SK-N-SH (cell line): ENCODE data around the gene HOMER2. TPM values are rescaled to one million over a fixed set of nuclear protein-coding genes. Genes with fewer than 3 reads are reported as not detected.

Experiments
- CTCF ChIA-PET: fragments of 300-600, 350-600 bp; formaldehyde crosslinking; extraction: SDS; loops from one replicate; lab custom pipeline; 2021; lab: Yijun Ruan, JAX
- POLR2A ChIA-PET: fragments of 350-600 bp; sonication (Branson Sonifier 250); formaldehyde crosslinking; extraction: SDS; loops from one replicate; lab custom pipeline; 2020; ENCODE audit warnings: antibody characterized with exemption, inconsistent platforms; lab: Yijun Ruan, JAX
- DNase-seq: peaks from one replicate; pipeline ENCODE4 v3.0.0; 2012
- H2AFZ ChIP-seq: fragments of 200-600 bp; sonication (generic); 2 replicates; pipeline ENCODE4 v1.8.1; 2016; ENCODE audit warnings: antibody characterized with exemption, mild to moderate bottlenecking, low read depth
- H3F3A ChIP-seq: fragments of 200-600 bp; sonication (generic); replicated peaks from 2 replicates; pipeline ENCODE3; 2016; ENCODE audit warnings: antibody characterized with exemption, mild to moderate bottlenecking; ENCODE audit not compliant: insufficient read depth
- H3K27ac ChIP-seq, 2 experiments: fragments of 200-500 bp in 1 of 2; fragments of 200-600 bp in 1 of 2; sonication (Bioruptor generic) in 1 of 2; sonication (generic), shearing (Covaris generic) in 1 of 2; 2 replicates each; pipeline versions ENCODE4 v1.5.1 to v1.6.1; 2014 to 2016; ENCODE audit warnings: low read depth in 2 of 2, inconsistent platforms in 1 of 2, low read length in 1 of 2, mild to moderate bottlenecking in 1 of 2, mixed read lengths in 1 of 2
- H3K27me3 ChIP-seq: fragments of 200-600 bp; sonication (generic), shearing (Covaris generic); 2 replicates; pipeline ENCODE4 v1.6.1; 2016; ENCODE audit warnings: mixed run types; ENCODE audit not compliant: insufficient read depth
- H3K36me3 ChIP-seq, 2 experiments: fragments of 200-500 bp in 1 of 2; fragments of 200-600 bp in 1 of 2; sonication (Bioruptor generic) in 1 of 2; sonication (generic) in 1 of 2; replicated peaks in 1 of 2; 2 replicates each; pipeline versions ENCODE3 to v1.5.1; 2014 to 2016; ENCODE audit warnings: low read length in 1 of 2, mild to moderate bottlenecking in 1 of 2; ENCODE audit not compliant: insufficient read depth in 2 of 2, control insufficient read depth in 1 of 2
- H3K4me1 ChIP-seq, 2 experiments: fragments of 200-500 bp in 1 of 2; fragments of 200-600 bp in 1 of 2; sonication (Bioruptor generic) in 1 of 2; sonication (generic), shearing (Covaris generic) in 1 of 2; 2 replicates each; pipeline versions ENCODE4 v1.5.1 to v1.6.1; 2014 to 2016; ENCODE audit warnings: low read depth in 1 of 2, low read length in 1 of 2, mixed run types in 1 of 2; ENCODE audit not compliant: insufficient read depth in 2 of 2, control insufficient read depth in 1 of 2
- H3K4me2 ChIP-seq: fragments of 200-600 bp; sonication (generic), shearing (Covaris generic); 2 replicates; pipeline ENCODE4 v1.6.1; 2017; ENCODE audit warnings: mixed run types
- H3K4me3 ChIP-seq, 2 experiments: fragments of 200-500 bp in 1 of 2; fragments of 200-600 bp in 1 of 2; sonication (Bioruptor generic) in 1 of 2; sonication (generic), shearing (Covaris generic) in 1 of 2; 2 replicates each; pipeline versions ENCODE4 v1.5.1 to v1.8.1; 2014 to 2016; ENCODE audit warnings: low read depth in 2 of 2, inconsistent platforms in 1 of 2, low read length in 1 of 2, mild to moderate bottlenecking in 1 of 2, mixed read lengths in 1 of 2, moderate library complexity in 1 of 2
- H3K79me2 ChIP-seq: fragments of 200-600 bp; sonication (generic); 2 replicates; pipeline ENCODE4 v1.8.1; 2017; ENCODE audit warnings: mild to moderate bottlenecking; ENCODE audit not compliant: insufficient read depth
- H3K9ac ChIP-seq: fragments of 200-600 bp; sonication (generic); 2 replicates; pipeline ENCODE4 v1.6.1; 2017; ENCODE audit warnings: mixed run types
- H3K9me2 ChIP-seq: fragments of 200-600 bp; sonication (generic); 2 replicates; pipeline ENCODE4 v1.6.1; 2017; ENCODE audit warnings: mixed run types
- H3K9me3 ChIP-seq: fragments of 200-600 bp; sonication (generic); 2 replicates; pipeline ENCODE4 v1.6.1; 2017; ENCODE audit warnings: mixed run types, mild to moderate bottlenecking, moderate library complexity
- H4K20me1 ChIP-seq: fragments of 200-600 bp; sonication (generic); 2 replicates; pipeline ENCODE4 v1.6.1; 2017; ENCODE audit warnings: mild to moderate bottlenecking, mixed run types; ENCODE audit not compliant: insufficient read depth
- CHD2 ChIP-seq: fragments of 150-350 bp; IDR thresholded peaks from 2 replicates; pipeline ENCODE4 v1.6.1; 2018; ENCODE audit warnings: low read length; ENCODE audit not compliant: partially characterized antibody
- CTCF ChIP-seq: fragments of 200-600 bp; sonication (generic); IDR thresholded peaks from 2 replicates; pipeline ENCODE4 v1.6.1; 2017; ENCODE audit warnings: antibody characterized with exemption, mild to moderate bottlenecking, moderate library complexity
- ELF1 ChIP-seq: IDR thresholded peaks from 2 replicates; pipeline ENCODE4 v1.4.0; 2012
- EP300 ChIP-seq, 2 experiments: IDR thresholded peaks; 2 replicates each; pipeline versions ENCODE4 v1.4.0 to v1.6.1; 2012; ENCODE audit warnings: borderline replicate concordance in 1 of 2, low read depth in 1 of 2, low read length in 1 of 2
- EZH2phosphoT487 ChIP-seq: fragments of 200-600 bp; sonication (generic); IDR thresholded peaks from 2 replicates; pipeline ENCODE4 v1.6.1; 2017; ENCODE audit warnings: low read depth, mixed run types, mild to moderate bottlenecking, antibody characterized with exemption, moderate library complexity, borderline replicate concordance
- FOSL2 ChIP-seq: IDR thresholded peaks from 2 replicates; pipeline ENCODE4 v1.4.0; 2012; ENCODE audit warnings: low read depth, mild to moderate bottlenecking, moderate library complexity, borderline replicate concordance
- FOXJ3 ChIP-seq: sonication (generic); formaldehyde crosslinking; IDR thresholded peaks from 2 replicates; pipeline ENCODE4 v1.5.1; 2020; ENCODE audit warnings: mild to moderate bottlenecking, missing genetic modification reagents
- FOXM1 ChIP-seq: IDR thresholded peaks from 2 replicates; pipeline ENCODE4 v1.4.0; 2012; ENCODE audit warnings: low read depth, mild to moderate bottlenecking
- IRF3 ChIP-seq: fragments of 150-350 bp; IDR thresholded peaks from 2 replicates; pipeline ENCODE4 v1.6.1; 2016; ENCODE audit warnings: mild to moderate bottlenecking, low read depth, low read length
- MEF2A ChIP-seq: IDR thresholded peaks from 2 replicates; pipeline ENCODE4 v1.4.0; 2012; ENCODE audit warnings: low read depth, borderline replicate concordance
- NFIC ChIP-seq: IDR thresholded peaks from 2 replicates; pipeline ENCODE4 v1.4.0; 2012; ENCODE audit warnings: borderline replicate concordance
- NRF1 ChIP-seq: IDR thresholded peaks from 2 replicates; pipeline ENCODE4 v1.6.1; 2012; ENCODE audit warnings: low read depth, mild to moderate bottlenecking, low read length
- REST ChIP-seq: IDR thresholded peaks from 2 replicates; pipeline ENCODE4 v1.6.1; 2012; ENCODE audit warnings: mild to moderate bottlenecking, low read depth, low read length, moderate library complexity
- RFX5 ChIP-seq: IDR thresholded peaks from 2 replicates; pipeline ENCODE4 v1.6.1; 2012; ENCODE audit warnings: mild to moderate bottlenecking, improper control_type of control experiment, low read length
- RXRA ChIP-seq: IDR thresholded peaks from 2 replicates; pipeline ENCODE4 v1.4.0; 2012; ENCODE audit warnings: low read depth, mild to moderate bottlenecking, borderline replicate concordance
- SIN3A ChIP-seq: IDR thresholded peaks from 2 replicates; pipeline ENCODE4 v1.6.1; 2012; ENCODE audit warnings: low read depth, mild to moderate bottlenecking, low read length, moderate library complexity, borderline replicate concordance
- SMC3 ChIP-seq: IDR thresholded peaks from 2 replicates; pipeline ENCODE4 v1.6.1; 2012; ENCODE audit warnings: low read depth, low read length, improper control_type of control experiment
- TAF1 ChIP-seq: IDR thresholded peaks from 2 replicates; pipeline ENCODE4 v1.6.1; 2012; ENCODE audit warnings: low read depth, mild to moderate bottlenecking, low read length, moderate library complexity, borderline replicate concordance
- TEAD4 ChIP-seq: IDR thresholded peaks from 2 replicates; pipeline ENCODE4 v1.4.0; 2012; ENCODE audit warnings: mild to moderate bottlenecking, borderline replicate concordance; ENCODE audit not compliant: insufficient read depth
- USF1 ChIP-seq: IDR thresholded peaks from 2 replicates; pipeline ENCODE4 v1.4.0; 2012; ENCODE audit warnings: low read depth, borderline replicate concordance
- YY1 ChIP-seq: IDR thresholded peaks from 2 replicates; pipeline ENCODE4 v1.4.0; 2012; ENCODE audit warnings: low read depth, mild to moderate bottlenecking
- WGBS: methylation state at CpG from one replicate; pipeline ENCODE4 v1.1.6; 2017; ENCODE audit warnings: low lambda C conversion rate; 5-methylcytosine and 5-hydroxymethylcytosine counted together
- polyA plus RNA-seq, 3 experiments: library from polyadenylated mRNA; depleted of rRNA; stranded (reverse); fragments of >200 nt; gene quantifications; 2 replicates each; pipeline ENCODE4 v1.2.3, GENCODE V29; 2012
- TF ChIP-seq, protein P1 (sequence below): IDR thresholded peaks from 2 replicates; pipeline ENCODE4; 2012

Gene HOMER2
- polyA plus RNA-seq, 1 of the 3 experiments (the other 2 are of a cell fraction) = 7.3 TPM

DNA sequence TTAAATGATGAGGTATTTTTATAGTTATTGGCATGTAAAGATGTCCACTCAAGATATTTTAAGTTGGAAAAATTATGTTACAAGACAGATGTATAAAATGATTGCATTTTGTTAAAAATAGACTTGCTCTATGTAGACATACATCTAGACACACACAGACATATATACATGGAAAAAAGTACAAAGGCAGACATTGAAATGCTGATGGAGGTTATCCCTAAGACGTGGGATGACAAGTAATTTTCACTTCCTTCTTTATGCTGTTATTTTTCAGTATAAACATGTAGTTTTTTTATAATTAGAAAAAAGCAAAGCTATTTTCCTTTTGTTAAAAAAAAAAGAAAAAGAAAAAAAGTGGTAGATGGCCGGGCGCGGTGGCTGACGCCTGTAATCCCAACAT is 7.2 kb downstream of the HOMER2 start:
- H3K9ac ChIP-seq = no peak overlapping the region
- no peaks in the 10 kb centered on the region for H3K36me3 ChIP-seq
- H3F3A ChIP-seq = no peaks in the 10 kb centered on the region
- DNase-seq = no peak
- no peak overlapping the region for H3K4me3 ChIP-seq
- WGBS = 92% methylated on average over 5 of the region's 5 CpGs
- H2AFZ ChIP-seq = no peak overlapping the region
- TF ChIP-seq FOXJ3 (CRISPR knock-in tag) (no peak), YY1 (no peak), FOSL2 (no peak), ELF1 (no peak), NRF1 (no peak), RFX5 (no peak), RXRA (no peak), EP300 (IDR thresholded peaks at IDR 0.05; ENCODE audit: borderline replicate concordance in 1 of 2, low read depth in 1 of 2, low read length in 1 of 2) (no peak), CTCF (no peak), EZH2phosphoT487 (no peak), TEAD4 (no peak), SMC3 (no peak), TAF1 (no peak), MEF2A (no peak), FOXM1 (no peak), CHD2 (no peak), NFIC (no peak)
- TF ChIP-seq, protein P1, sequence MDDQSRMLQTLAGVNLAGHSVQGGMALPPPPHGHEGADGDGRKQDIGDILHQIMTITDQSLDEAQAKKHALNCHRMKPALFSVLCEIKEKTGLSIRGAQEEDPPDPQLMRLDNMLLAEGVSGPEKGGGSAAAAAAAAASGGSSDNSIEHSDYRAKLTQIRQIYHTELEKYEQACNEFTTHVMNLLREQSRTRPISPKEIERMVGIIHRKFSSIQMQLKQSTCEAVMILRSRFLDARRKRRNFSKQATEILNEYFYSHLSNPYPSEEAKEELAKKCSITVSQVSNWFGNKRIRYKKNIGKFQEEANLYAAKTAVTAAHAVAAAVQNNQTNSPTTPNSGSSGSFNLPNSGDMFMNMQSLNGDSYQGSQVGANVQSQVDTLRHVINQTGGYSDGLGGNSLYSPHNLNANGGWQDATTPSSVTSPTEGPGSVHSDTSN = no peak
- TF ChIP-seq, all 33 proteins: peak for 0
- Histone ChIP-seq H3K9me2 (no peaks in the 10 kb centered on the region), H3K9me3 (no peaks in the 10 kb centered on the region), H3K27ac (no peak overlapping the region), H3K27me3 (no peaks in the 10 kb centered on the region), H4K20me1 (no peaks in the 10 kb centered on the region), H3K79me2 (no peaks in the 10 kb centered on the region), H3K4me2 (no peak overlapping the region), H3K4me1 (no peaks in the 10 kb centered on the region)
- POLR2A ChIA-PET = no interaction called here
- CTCF ChIA-PET = no interaction called here

DNA sequence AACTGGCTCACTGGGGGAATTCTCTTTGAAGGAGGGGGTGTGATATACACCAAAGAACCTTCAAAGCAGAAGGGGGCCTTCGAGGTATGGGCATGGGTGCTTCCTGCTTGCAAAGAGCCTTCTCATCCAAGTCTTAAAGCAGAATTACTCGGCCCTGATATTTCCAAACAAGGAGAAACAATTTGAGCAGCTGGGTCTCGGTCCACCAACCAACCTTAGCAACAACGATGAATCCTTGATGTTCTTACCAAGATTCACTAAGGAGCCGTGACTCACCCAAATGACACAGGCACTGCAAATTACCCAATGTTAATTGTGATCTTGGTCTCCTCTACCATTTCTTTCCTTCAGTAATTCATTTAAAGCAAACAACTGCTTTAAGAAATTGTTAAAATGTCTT is 7.7 kb downstream of the HOMER2 start:
- no peaks in the 10 kb centered on the region for H3K79me2 ChIP-seq
- no peaks in the 10 kb centered on the region for H3K9me2 ChIP-seq
- no peak overlapping the region for H2AFZ ChIP-seq
- H3K36me3 ChIP-seq = no peaks in the 10 kb centered on the region
- CTCF ChIA-PET = no interaction called here
- no peak overlapping the region for H3K4me3 ChIP-seq
- 84% methylated on average over 5 of the region's 5 CpGs for WGBS
- H3K4me2 ChIP-seq = no peak overlapping the region
- no peak overlapping the region for H3K27ac ChIP-seq
- no peaks in the 10 kb centered on the region for H3K4me1 ChIP-seq
- H4K20me1 ChIP-seq = no peaks in the 10 kb centered on the region
- no peak for DNase-seq
- H3K9ac ChIP-seq = no peak overlapping the region
- POLR2A ChIA-PET = no interaction called here
- H3K9me3 ChIP-seq = no peaks in the 10 kb centered on the region
- no peaks in the 10 kb centered on the region for H3K27me3 ChIP-seq
- no peaks in the 10 kb centered on the region for H3F3A ChIP-seq
- TF ChIP-seq MEF2A = no peak
- TF ChIP-seq USF1 = no peak
- TF ChIP-seq SIN3A = no peak
- TF ChIP-seq REST = no peak
- no peak for TF ChIP-seq IRF3
- no peak for TF ChIP-seq EZH2phosphoT487
